GM18909 (cell line): ENCODE data around the gene CATSPERZ.
A peak's percentile ranks its signal among the peaks of the same experiment; 100 is the strongest.

ENCODE experiments used
- ATAC-seq: cut with Tn5 transposase; IDR thresholded peaks from one replicate; pipeline ENCODE4 v1.9.1; 2021; ENCODE audit warnings: mild to moderate bottlenecking; ENCODE audit not compliant: unreplicated experiment, poor library complexity

The CATSPERZ gene

GRCh38 chr11:64299847-64300648 lies at the start of gene CATSPERZ:
CATSPERZ (plus strand) TSS chr11:64300358; CDS start chr11:64300411, 53 bp downstream.
- no peak for ATAC-seq

- ATAC-seq, result no peak
These were observed 49.6 kb upstream of the CATSPERZ start for GRCh38 chr11:64250415-64251015.

GRCh38 chr11:64251016-64251752 lies 49.0 kb upstream of the CATSPERZ start, which contains the start of gene PLCB3:
PLCB3 (plus strand) TSS chr11:64251530; CDS start chr11:64251650, 120 bp downstream.
- peak; percentile 38 for ATAC-seq

- ATAC-seq, result no peak
These were observed 48.5 kb upstream of the CATSPERZ start for GRCh38 chr11:64251753-64252002.

GRCh38 chr11:64252003-64252872 lies 47.9 kb upstream of the CATSPERZ start:
- ATAC-seq, result no peak

- ATAC-seq, result no peak
These were observed 47.1 kb upstream of the CATSPERZ start for GRCh38 chr11:64253043-64253442.

- no peak for ATAC-seq
These were observed 46.7 kb upstream of the CATSPERZ start for GRCh38 chr11:64253481-64253880.

GRCh38 chr11:64254326-64254725 lies 45.8 kb upstream of the CATSPERZ start:
- ATAC-seq, result no peak

GRCh38 chr11:64255135-64256128 lies 44.7 kb upstream of the CATSPERZ start:
- no peak for ATAC-seq

GRCh38 chr11:64256300-64256699 lies 43.9 kb upstream of the CATSPERZ start:
- no peak for ATAC-seq

GRCh38 chr11:64258356-64258755 lies 41.8 kb upstream of the CATSPERZ start:
- no peak for ATAC-seq

- ATAC-seq, result no peak
These were observed 41.1 kb upstream of the CATSPERZ start for GRCh38 chr11:64258946-64259532.

GRCh38 chr11:64259533-64260067 lies 40.6 kb upstream of the CATSPERZ start:
- ATAC-seq, result no peak

- ATAC-seq, result no peak
These were observed 39.9 kb upstream of the CATSPERZ start for GRCh38 chr11:64260147-64260708.

GRCh38 chr11:64261556-64262080 lies 38.5 kb upstream of the CATSPERZ start:
- ATAC-seq, result no peak

GRCh38 chr11:64262271-64263002 lies 37.7 kb upstream of the CATSPERZ start:
- ATAC-seq, result no peak
